Ovary (tissue), 3 donors: ENCODE results near the gene STEAP1B.

Experiments used
- EP300 ChIP-seq: sonication (generic); formaldehyde crosslinking; IDR thresholded peaks from one replicate; pipeline ENCODE4 v1.6.1; 2017; ENCODE audit warnings: antibody characterized with exemption
- TF ChIP-seq, protein P1 (sequence below), 3 donors: fragments of 450-650 bp in 2 of 3; fragments of 200-600 bp in 1 of 3; IDR thresholded peaks; one replicate each; pipeline versions ENCODE4 v1.5.1 to v1.8.0; 2016 to 2022; ENCODE audit warnings: antibody characterized with exemption in 3 of 3, mild to moderate bottlenecking in 1 of 3
- donor health status: DM: no; HTN: no; CAD: no.

DNA sequence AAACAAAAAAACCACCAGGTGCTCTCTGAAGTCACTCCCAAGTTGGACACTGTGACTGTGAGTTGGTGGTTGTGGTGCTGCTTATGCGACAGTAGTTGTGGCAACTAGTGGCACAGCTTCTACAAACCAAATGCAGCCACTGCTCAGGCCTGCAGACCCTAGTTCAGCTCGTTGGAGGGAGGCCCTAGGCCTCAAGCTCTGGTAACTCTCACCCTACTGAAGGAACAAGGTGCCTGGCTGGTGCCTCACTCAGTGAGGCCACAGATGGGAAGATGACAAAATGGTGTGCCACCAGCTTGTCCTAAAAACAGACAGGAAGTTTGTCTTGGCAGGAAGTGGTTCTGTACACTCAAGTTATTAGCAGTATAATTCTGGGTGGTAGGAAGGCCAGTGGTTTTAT is 97.7 kb downstream of the STEAP1B start:
- TF ChIP-seq, protein P1, sequence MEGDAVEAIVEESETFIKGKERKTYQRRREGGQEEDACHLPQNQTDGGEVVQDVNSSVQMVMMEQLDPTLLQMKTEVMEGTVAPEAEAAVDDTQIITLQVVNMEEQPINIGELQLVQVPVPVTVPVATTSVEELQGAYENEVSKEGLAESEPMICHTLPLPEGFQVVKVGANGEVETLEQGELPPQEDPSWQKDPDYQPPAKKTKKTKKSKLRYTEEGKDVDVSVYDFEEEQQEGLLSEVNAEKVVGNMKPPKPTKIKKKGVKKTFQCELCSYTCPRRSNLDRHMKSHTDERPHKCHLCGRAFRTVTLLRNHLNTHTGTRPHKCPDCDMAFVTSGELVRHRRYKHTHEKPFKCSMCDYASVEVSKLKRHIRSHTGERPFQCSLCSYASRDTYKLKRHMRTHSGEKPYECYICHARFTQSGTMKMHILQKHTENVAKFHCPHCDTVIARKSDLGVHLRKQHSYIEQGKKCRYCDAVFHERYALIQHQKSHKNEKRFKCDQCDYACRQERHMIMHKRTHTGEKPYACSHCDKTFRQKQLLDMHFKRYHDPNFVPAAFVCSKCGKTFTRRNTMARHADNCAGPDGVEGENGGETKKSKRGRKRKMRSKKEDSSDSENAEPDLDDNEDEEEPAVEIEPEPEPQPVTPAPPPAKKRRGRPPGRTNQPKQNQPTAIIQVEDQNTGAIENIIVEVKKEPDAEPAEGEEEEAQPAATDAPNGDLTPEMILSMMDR (IDR thresholded peaks at IDR 0.05), result no peak
- no peak for TF ChIP-seq EP300
